Vagina (tissue), 2 donors: ENCODE measurements around the gene DYDC1.

Experiments
- CTCF ChIP-seq, 3 experiments: fragments of 450-650 bp in 2 of 3; fragments of 200-600 bp in 1 of 3; sonication (generic) in 1 of 3; IDR thresholded peaks; one replicate each; pipeline ENCODE4 v1.5.1; 2017 to 2019; ENCODE audit warnings: antibody characterized with exemption in 3 of 3, mild to moderate bottlenecking in 2 of 3, moderate library complexity in 2 of 3
- POLR2AphosphoS5 ChIP-seq, 2 donors: sonication (generic); formaldehyde crosslinking; IDR thresholded peaks; one replicate each; pipeline ENCODE4 v1.9.0; 2017; ENCODE audit warnings: antibody characterized with exemption in 2 of 2, mild to moderate bottlenecking in 2 of 2, low read depth in 1 of 2; ENCODE audit not compliant: insufficient read depth in 1 of 2

- TF ChIP-seq CTCF (IDR thresholded peaks at IDR 0.05) = no peak
- no peak for TF ChIP-seq POLR2AphosphoS5 (IDR thresholded peaks at IDR 0.05; ENCODE audit: insufficient read depth in 1 of 2, low read depth in 1 of 2)
Observed at GRCh38 chr10:80405035-80405434, 48.5 kb upstream of the DYDC1 start.
